ENCODE measurements around the gene SMIM45.

Gene SMIM45

GRCh38 chr22:41951898-41952474 is at the start of gene SMIM45:
SMIM45 (plus strand) TSS chr22:41952150.
- Histone ChIP-seq H3K79me2 (ENCODE audit: low read length) (peaks cover 10% of the 10 kb centered on the region; the same call in 1 of the 2 replicates), H3K4me1 (ENCODE audit: low read length) (peaks cover 79% of the 10 kb centered on the region), H4K20me1 (ENCODE audit: insufficient read depth, low read length) (no peaks in the 10 kb centered on the region), H3K9ac (ENCODE audit: low read length) (peak within 1 kb of the TSS; percentile 12; the same call in 1 of the 2 replicates), H3K27me3 (ENCODE audit: low read depth, low read length) (no peaks in the 10 kb centered on the region), H3K9me3 (ENCODE audit: insufficient read depth, low read length) (no peaks in the 10 kb centered on the region), H2AFZ (ENCODE audit: low read depth, low read length) (peak within 1 kb of the TSS; percentile 24; the same call in 1 of the 2 replicates), H3K4me3 (ENCODE audit: low read length) (peak within 1 kb of the TSS; percentile 46), H3K27ac (ENCODE audit: low read length) (no peak within 1 kb of the TSS), H3K4me2 (ENCODE audit: low read length) (peak within 1 kb of the TSS; percentile 72), H3K36me3 (replicated peaks; ENCODE audit: low read depth, low read length) (no peaks in the 10 kb centered on the region)
- TF ChIP-seq CTCF (IDR thresholded peaks at IDR 0.05; ENCODE audit: low read depth, low read length) (peak; percentile 34), EZH2phosphoT487 (IDR thresholded peaks at IDR 0.05; ENCODE audit: low read depth) (no peak)

- Histone ChIP-seq H3K9ac (ENCODE audit: low read length) (no peak overlapping the region), H3K27me3 (ENCODE audit: low read depth, low read length) (no peaks in the 10 kb centered on the region), H3K4me2 (ENCODE audit: low read length) (no peak overlapping the region), H3K36me3 (replicated peaks; ENCODE audit: low read depth, low read length) (peaks cover 90% of the 10 kb centered on the region), H3K4me3 (ENCODE audit: low read length) (no peak overlapping the region), H3K79me2 (ENCODE audit: low read length) (no peaks in the 10 kb centered on the region), H2AFZ (ENCODE audit: low read depth, low read length) (no peak overlapping the region), H3K9me3 (ENCODE audit: insufficient read depth, low read length) (no peaks in the 10 kb centered on the region), H4K20me1 (ENCODE audit: insufficient read depth, low read length) (peaks cover 36% of the 10 kb centered on the region), H3K27ac (ENCODE audit: low read length) (no peak overlapping the region), H3K4me1 (ENCODE audit: low read length) (no peaks in the 10 kb centered on the region)
- TF ChIP-seq CTCF (IDR thresholded peaks at IDR 0.05; ENCODE audit: low read depth, low read length) (no peak), EZH2phosphoT487 (IDR thresholded peaks at IDR 0.05; ENCODE audit: low read depth) (no peak)
These were observed 49.0 kb upstream of the SMIM45 start for GRCh38 chr22:41902932-41903421.

GRCh38 chr22:41904450-41905410 is 47.2 kb upstream of the SMIM45 start:
- Histone ChIP-seq H2AFZ (ENCODE audit: low read depth, low read length) (no peak overlapping the region), H3K9me3 (ENCODE audit: insufficient read depth, low read length) (no peaks in the 10 kb centered on the region), H3K36me3 (replicated peaks; ENCODE audit: low read depth, low read length) (peaks cover 74% of the 10 kb centered on the region), H3K27me3 (ENCODE audit: low read depth, low read length) (no peaks in the 10 kb centered on the region), H4K20me1 (ENCODE audit: insufficient read depth, low read length) (peaks cover 28% of the 10 kb centered on the region), H3K27ac (ENCODE audit: low read length) (no peak overlapping the region), H3K79me2 (ENCODE audit: low read length) (no peaks in the 10 kb centered on the region), H3K4me3 (ENCODE audit: low read length) (no peak overlapping the region), H3K9ac (ENCODE audit: low read length) (no peak overlapping the region), H3K4me2 (ENCODE audit: low read length) (no peak overlapping the region), H3K4me1 (ENCODE audit: low read length) (no peaks in the 10 kb centered on the region)
- TF ChIP-seq CTCF (IDR thresholded peaks at IDR 0.05; ENCODE audit: low read depth, low read length): no peak
- no peak for TF ChIP-seq EZH2phosphoT487 (IDR thresholded peaks at IDR 0.05; ENCODE audit: low read depth)
